A673 (cell line): Measurements from ENCODE around the gene CADPS2. TPM values are rescaled to one million over a fixed set of nuclear protein-coding genes. Genes with fewer than 3 reads are reported as not detected.

Experiments used
- BruUV-seq: library from RNA; stranded (reverse); fragments of 400-500 nt; replicated peaks from 2 replicates; lab custom pipeline; 2021; lab: Mats Ljungman, UMichigan
- CTCF ChIA-PET: fragments of 300-600 bp; sonication (Branson Sonifier 250); formaldehyde crosslinking; loops from one replicate; lab custom pipeline; 2022; ENCODE audit warnings: antibody characterized with exemption; lab: Charles Lee
- POLR2A ChIA-PET: fragments of 300-600 bp; sonication (Branson Sonifier 250); formaldehyde crosslinking; loops from one replicate; lab custom pipeline; 2022; ENCODE audit warnings: antibody characterized with exemption; ENCODE audit not compliant: low non-redundant PET; lab: Charles Lee
- DNase-seq: peaks from one replicate; pipeline ENCODE4 v3.0.0-alpha.2; 2015; ENCODE audit warnings: low spot score
- H3K27ac ChIP-seq: fragments of 200-600 bp; sonication (generic); 2 replicates; pipeline ENCODE4 v1.5.1; 2016; ENCODE audit warnings: mixed run types, low read depth, mild to moderate bottlenecking, mixed read lengths, antibody characterized with exemption, low read length; ENCODE audit not compliant: poor library complexity, severe bottlenecking
- H3K27me3 ChIP-seq: fragments of 200-600 bp; sonication (generic); replicated peaks from 2 replicates; pipeline ENCODE4 v1.6.1; 2017; ENCODE audit warnings: mixed run types, low read depth, mild to moderate bottlenecking, mixed read lengths, antibody characterized with exemption, low read length; ENCODE audit not compliant: insufficient read depth, poor library complexity
- H3K36me3 ChIP-seq: fragments of 200-600 bp; sonication (generic); 2 replicates; pipeline ENCODE4 v1.6.1; 2016; ENCODE audit warnings: mixed run types, mild to moderate bottlenecking, mixed read lengths, antibody characterized with exemption, low read length; ENCODE audit not compliant: insufficient read depth, poor library complexity, severe bottlenecking
- H3K4me1 ChIP-seq: fragments of 200-600 bp; sonication (generic); 2 replicates; pipeline ENCODE4 v1.6.1; 2017; ENCODE audit warnings: mixed run types, mild to moderate bottlenecking, mixed read lengths, antibody characterized with exemption, low read length; ENCODE audit not compliant: insufficient read depth, poor library complexity, severe bottlenecking
- H3K4me3 ChIP-seq: fragments of 200-600 bp; sonication (generic); 2 replicates; pipeline ENCODE4 v1.5.1; 2016; ENCODE audit warnings: low read depth, mixed run types, mild to moderate bottlenecking, mixed read lengths, low read length; ENCODE audit not compliant: poor library complexity, severe bottlenecking
- H3K9me3 ChIP-seq: fragments of 200-600 bp; sonication (generic); 2 replicates; pipeline ENCODE4 v1.6.1; 2016; ENCODE audit warnings: mixed run types, low read depth, mild to moderate bottlenecking, mixed read lengths, antibody characterized with exemption, low read length; ENCODE audit not compliant: poor library complexity, severe bottlenecking
- CTCF ChIP-seq: fragments of 300-800, 200-600 bp; sonication (generic); conservative IDR thresholded peaks from 2 replicates; pipeline ENCODE4 v1.5.1; 2017; ENCODE audit warnings: low read depth, mild to moderate bottlenecking, antibody characterized with exemption, low read length, moderate library complexity, mixed read lengths
- EZH2 ChIP-seq: fragments of 200-600 bp; sonication (generic); IDR thresholded peaks from 2 replicates; pipeline ENCODE4 v1.6.1; 2017; ENCODE audit warnings: borderline replicate concordance, low read depth, mild to moderate bottlenecking, mixed read lengths, antibody characterized with exemption, low read length; ENCODE audit not compliant: poor library complexity, severe bottlenecking
- intact Hi-C: fragments of 100-400 bp; cut with micrococcal nuclease; formaldehyde crosslinking; loops from one replicate; pipeline ENCODE4 v1.10.0; 2022; ENCODE audit not compliant: unreplicated experiment
- total RNA-seq: library from RNA; stranded (reverse); gene quantifications from 2 replicates; pipeline ENCODE4 v1.2.3, GENCODE V29; 2021

The CADPS2 gene
- total RNA-seq, 1 experiment from 2014 or later: 81.3 TPM

GRCh38 chr7:122403113-122403512 lies 483.1 kb downstream of the CADPS2 start:
- TF ChIP-seq EZH2: no peak
- TF ChIP-seq CTCF: no peak
- CTCF ChIA-PET: no interaction called here
- intact Hi-C loops: no loop called here
- peaks cover 8% of the 10 kb centered on the region for H3K4me1 ChIP-seq
- H3K36me3 ChIP-seq: no peaks in the 10 kb centered on the region
- no peaks in the 10 kb centered on the region for H3K9me3 ChIP-seq
- DNase-seq: no peak
- BruUV-seq: no TSS peak
- H3K4me3 ChIP-seq: no peak overlapping the region
- H3K27ac ChIP-seq: no peak overlapping the region
- no peaks in the 10 kb centered on the region for H3K27me3 ChIP-seq
- POLR2A ChIA-PET: interaction anchor here (0.6 kb wide), 1 partner anchor 28 kb away, joined by 3 read pairs; no protein-coding TSS in a partner anchor

- Histone ChIP-seq H3K4me1 (peaks cover 8% of the 10 kb centered on the region), H3K27me3 (no peaks in the 10 kb centered on the region), H3K9me3 (no peaks in the 10 kb centered on the region), H3K36me3 (no peaks in the 10 kb centered on the region), H3K4me3 (no peak overlapping the region), H3K27ac (no peak overlapping the region)
- TF ChIP-seq CTCF (no peak), EZH2 (no peak)
- BruUV-seq: no TSS peak
- ChIA-PET POLR2A (no interaction called here), CTCF (no interaction called here)
- peak; percentile 66 for DNase-seq
- intact Hi-C loops: no loop called here
Observed at GRCh38 chr7:122402235-122402634, 484.0 kb downstream of the CADPS2 start.

GRCh38 chr7:122397381-122397780 lies 488.9 kb downstream of the CADPS2 start:
- intact Hi-C loops: no loop called here
- Histone ChIP-seq H3K4me1 (peaks cover 4% of the 10 kb centered on the region), H3K36me3 (no peaks in the 10 kb centered on the region), H3K27me3 (no peaks in the 10 kb centered on the region), H3K9me3 (no peaks in the 10 kb centered on the region), H3K27ac (no peak overlapping the region), H3K4me3 (no peak overlapping the region)
- POLR2A ChIA-PET: no interaction called here
- CTCF ChIA-PET: no interaction called here
- no peak for DNase-seq
- no TSS peak for BruUV-seq
- TF ChIP-seq EZH2 (no peak), CTCF (no peak)
